Measurements from ENCODE around the gene NFIX. TPM values are rescaled to one million over a fixed set of nuclear protein-coding genes. Genes with fewer than 3 reads are reported as not detected.

Gene NFIX
- total and polyA plus RNA-seq, 2 of the 13 experiments (the other 11 are each of a cell fraction or from before 2014, with no cell fraction given), result 3.4 to 5.4 TPM

GRCh38 chr19:13060964-13061927, 66.0 kb downstream of the NFIX start (continued):
- no peak for TF ChIP-seq GRHL1 (CRISPR knock-in tag; conservative IDR thresholded peaks at IDR 0.05)
- TF ChIP-seq ZFP90 (CRISPR knock-in tag; IDR thresholded peaks at IDR 0.05; ENCODE audit: borderline replicate concordance), result peak; percentile 59; the same call in 1 of the 2 replicates
- TF ChIP-seq USF2 (IDR thresholded peaks at IDR 0.05; ENCODE audit: low read depth, low read length), result peak; percentile 50
- TF ChIP-seq USF2 (CRISPR knock-in tag; IDR thresholded peaks at IDR 0.05; ENCODE audit: borderline replicate concordance), result peak; percentile 88; the same call in 1 of the 2 replicates
- TF ChIP-seq ATF7-NPFF (CRISPR knock-in tag; IDR thresholded peaks at IDR 0.05; ENCODE audit: low read depth), result no peak
- TF ChIP-seq ZNF407 (CRISPR knock-in tag; IDR thresholded peaks at IDR 0.05; ENCODE audit: not compliant biosample characterization), result no peak
- peak; percentile 64 for TF ChIP-seq HNRNPLL (IDR thresholded peaks at IDR 0.05; ENCODE audit: low read depth, low read length, poor library complexity, severe bottlenecking)
- peak; percentile 28 for TF ChIP-seq SKI (IDR thresholded peaks at IDR 0.05; ENCODE audit: partially characterized antibody)
- TF ChIP-seq FOSL2 (CRISPR knock-in tag; IDR thresholded peaks at IDR 0.05), result peak; percentile 62
- no peak for TF ChIP-seq ZNF160 (CRISPR knock-in tag; IDR thresholded peaks at IDR 0.05)
- TF ChIP-seq ZBTB37 (CRISPR knock-in tag; IDR thresholded peaks at IDR 0.05), result no peak
- peak; percentile 85; the same call in 1 of the 2 replicates for TF ChIP-seq KDM3A (CRISPR knock-in tag; IDR thresholded peaks at IDR 0.05; ENCODE audit: low read depth)
- TF ChIP-seq SIN3A (IDR thresholded peaks at IDR 0.05; ENCODE audit: borderline replicate concordance, low read depth, low read length), result no peak
- 0 out of 2 replicates have a peak, but pooled peaks have one; percentile 33 for TF ChIP-seq GATAD2A (CRISPR knock-in tag; IDR thresholded peaks at IDR 0.05)
